Measurements from ENCODE around the gene GASK1B.

The GASK1B gene

GRCh38 chr4:158134222-158134621, 38.6 kb downstream of the GASK1B start:
- DNase-seq, result no peak

GRCh38 chr4:158133551-158133950, 39.3 kb downstream of the GASK1B start:
- no peak for DNase-seq

- DNase-seq, result no peak
Measured at GRCh38 chr4:158131027-158131426, 41.8 kb downstream of the GASK1B start.

DNA sequence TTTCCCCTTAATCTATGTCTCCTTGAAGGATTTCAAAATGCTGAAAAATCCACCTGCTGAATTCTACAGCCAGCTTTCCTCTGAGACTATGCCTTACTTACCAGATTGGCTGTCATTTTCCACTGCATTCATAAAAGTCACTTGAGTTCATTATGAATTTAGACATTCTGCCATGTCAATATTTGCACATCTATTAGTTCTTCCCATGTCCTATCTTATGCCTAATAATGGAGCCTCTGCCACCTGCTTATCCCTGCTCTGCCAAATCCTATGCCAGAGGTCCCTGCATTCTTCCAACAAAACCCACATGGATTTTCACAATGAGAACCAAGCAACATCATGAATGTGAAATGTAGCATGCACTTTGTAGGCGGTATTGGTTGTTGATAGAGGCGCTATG, 42.6 kb downstream of the GASK1B start:
- no peak for DNase-seq

GRCh38 chr4:158129694-158130093, 43.1 kb downstream of the GASK1B start:
- DNase-seq, result no peak

DNA sequence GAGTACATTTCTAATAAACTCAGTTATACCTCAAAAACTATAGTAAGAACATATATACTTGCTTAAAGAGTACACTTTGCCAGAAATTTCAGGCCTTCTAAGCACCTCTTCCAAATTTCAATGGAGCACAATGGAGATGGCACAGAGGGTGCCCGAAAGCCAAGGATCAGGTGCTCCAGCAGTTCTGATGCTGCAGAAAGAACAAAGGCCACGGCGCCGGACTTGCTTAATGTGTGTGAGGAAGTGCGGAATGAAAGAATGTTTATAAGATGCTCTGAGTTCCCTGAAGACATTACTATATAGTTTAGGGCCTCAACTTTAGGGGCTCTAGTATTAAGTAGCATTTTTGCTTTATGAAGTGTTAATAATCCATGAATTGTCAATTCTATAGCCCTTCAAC, 44.3 kb downstream of the GASK1B start:
- DNase-seq, result no peak

GRCh38 chr4:158125310-158125709, 47.5 kb downstream of the GASK1B start:
- no peak for DNase-seq

All from hematopoietic multipotent progenitor cell treated with erythropoietin and hydrocortisone succinate and interleukin-3 and kit ligand, for 4 days (in vitro differentiated cells).